Cardiac muscle cell (in vitro differentiated cells and primary cell): ENCODE results near the gene PRAMEF8. TPM values are rescaled to one million over a fixed set of nuclear protein-coding genes. Genes with fewer than 3 reads are reported as not detected.
"Not testable (repeated sequence)": the region's sequence is repeated elsewhere in the genome, so short reads cannot be mapped to it uniquely, and the experiment has no call there.

ENCODE experiments used
- DNase-seq, 2 donors: peaks; one replicate each; pipeline versions ENCODE4 v3.0.0 to v3.0.0-alpha.2; 2010 to 2017; ENCODE audit warnings: low read depth in 1 of 2, low spot score in 1 of 2
- H3K27ac ChIP-seq: fragments of 200-600 bp; sonication (generic); 2 replicates; pipeline ENCODE4 v1.5.1; 2016
- H3K27me3 ChIP-seq: fragments of 200-600 bp; sonication (generic); 2 replicates; pipeline ENCODE4 v1.6.0; 2016; ENCODE audit warnings: control low read depth
- H3K36me3 ChIP-seq: fragments of 200-600 bp; sonication (generic); 2 replicates; pipeline ENCODE4 v1.5.1; 2016; ENCODE audit warnings: control low read depth
- H3K4me1 ChIP-seq: fragments of 200-600 bp; sonication (generic); 2 replicates; pipeline ENCODE4 v1.8.1; 2017; ENCODE audit warnings: low read depth, mild to moderate bottlenecking, mixed run types
- H3K4me3 ChIP-seq: fragments of 200-600 bp; sonication (generic); 2 replicates; pipeline ENCODE4 v1.5.1; 2016; ENCODE audit warnings: mild to moderate bottlenecking
- H3K9me3 ChIP-seq: fragments of 200-600 bp; sonication (generic); 2 replicates; pipeline ENCODE4 v1.5.1; 2017; ENCODE audit warnings: low read depth, mild to moderate bottlenecking, control low read depth
- polyA plus RNA-seq: library from polyadenylated mRNA; unstranded; fragments of >200 nt; fragmentation: Nextera tagmentation; extraction: Ambion mirVana; gene quantifications from 2 replicates; pipeline ENCODE4 v1.2.1, GENCODE V29; 2016
- total RNA-seq: library from RNA; depleted of rRNA; stranded (reverse); fragments of >200 nt; gene quantifications from 2 replicates; pipeline ENCODE4 v1.2.3, GENCODE V29; 2016

The PRAMEF8 gene
- not detected in 2 replicates for total RNA-seq
- not detected in 2 replicates for polyA plus RNA-seq

DNA sequence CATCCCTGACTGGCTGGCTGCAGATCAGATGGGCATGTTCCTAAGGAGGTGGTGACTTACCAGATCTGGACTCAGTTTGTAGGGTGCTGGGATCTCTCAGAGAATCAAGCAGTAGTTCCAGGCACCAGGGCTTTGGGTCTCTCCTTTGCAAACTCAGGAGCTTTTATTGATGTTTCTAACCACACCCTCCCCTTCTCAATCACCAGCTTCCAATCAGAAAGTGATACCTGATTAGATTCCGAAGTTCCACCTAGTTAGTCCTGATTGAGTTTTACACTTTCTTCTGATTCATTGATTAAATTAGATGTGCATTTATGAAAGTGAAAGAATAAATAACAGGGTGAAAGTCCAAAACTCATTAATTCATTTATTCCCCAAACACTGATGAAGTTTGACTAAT lies at the start of gene PRAMEF8:
Gene PRAMEF8, minus strand, starts transcription at position 101 of the 400 bp plus-strand sequence. CDS start 1,046 bp downstream, outside the sequence.
- not testable (repeated sequence) for H3K27ac ChIP-seq, H3K4me1 ChIP-seq

DNA sequence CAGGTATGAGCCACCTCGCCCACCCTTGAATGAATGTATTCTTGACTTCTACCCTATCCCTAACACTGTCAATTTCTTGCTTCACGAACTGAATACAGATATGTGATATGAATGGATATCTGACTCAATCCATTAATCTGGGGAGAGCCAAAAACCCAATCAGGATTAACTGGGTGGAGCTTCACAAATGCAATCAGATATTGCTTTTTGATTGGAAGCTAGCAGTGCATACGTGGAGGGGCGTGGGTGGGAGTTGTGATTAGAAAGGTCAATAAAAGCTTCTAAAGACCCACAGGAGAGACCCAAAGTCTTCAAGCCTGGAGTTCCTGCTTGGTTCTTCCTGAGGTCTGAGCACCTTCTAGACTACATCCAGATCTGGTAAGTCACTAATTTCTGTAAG lies 30.3 kb upstream of the PRAMEF8 start, which contains the start of gene PRAMEF15:
Gene PRAMEF15, plus strand, starts transcription at position 301 of the 400 bp plus-strand sequence. CDS start 2,827 bp downstream, outside the sequence.
- H3K4me1 ChIP-seq, H3K9me3 ChIP-seq, H3K36me3 ChIP-seq, DNase-seq, H3K4me3 ChIP-seq, H3K27ac ChIP-seq, H3K27me3 ChIP-seq: not testable (repeated sequence)

More for the DNA sequence above, at the start of gene PRAMEF8:
- not testable (repeated sequence) for H3K4me3 ChIP-seq, H3K36me3 ChIP-seq, H3K27me3 ChIP-seq, DNase-seq, H3K9me3 ChIP-seq

DNA sequence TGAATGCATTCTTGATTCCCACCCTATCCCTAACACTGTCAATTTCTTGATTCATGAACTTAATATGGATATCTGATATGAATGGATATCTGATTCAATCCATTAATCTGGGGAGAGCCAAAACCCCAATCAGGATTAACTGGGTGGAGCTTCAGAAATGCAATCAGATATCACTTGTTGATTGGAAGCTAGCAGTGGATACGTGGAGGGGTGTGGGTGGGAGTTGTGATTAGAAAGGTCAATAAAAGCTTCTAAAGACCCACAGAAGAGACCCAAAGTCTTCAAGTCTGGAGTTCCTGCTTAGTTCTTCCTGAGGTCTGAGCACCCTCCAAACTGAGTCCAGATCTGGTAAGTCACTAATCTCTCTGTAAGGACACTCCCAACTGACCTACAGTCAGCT lies 18.3 kb upstream of the PRAMEF8 start, which contains the start of gene PRAMEF33:
Gene PRAMEF33, plus strand, starts transcription at position 301 of the 400 bp plus-strand sequence. CDS start 2,416 bp downstream, outside the sequence.
- DNase-seq, H3K4me1 ChIP-seq, H3K27ac ChIP-seq, H3K9me3 ChIP-seq, H3K27me3 ChIP-seq, H3K36me3 ChIP-seq, H3K4me3 ChIP-seq: not testable (repeated sequence)

- H3K4me1 ChIP-seq, H3K36me3 ChIP-seq, H3K4me3 ChIP-seq, H3K27ac ChIP-seq, H3K9me3 ChIP-seq, DNase-seq, H3K27me3 ChIP-seq: not testable (repeated sequence)
Observed at GRCh38 chr1:13302197-13302596, 17.3 kb upstream of the PRAMEF8 start.

DNA sequence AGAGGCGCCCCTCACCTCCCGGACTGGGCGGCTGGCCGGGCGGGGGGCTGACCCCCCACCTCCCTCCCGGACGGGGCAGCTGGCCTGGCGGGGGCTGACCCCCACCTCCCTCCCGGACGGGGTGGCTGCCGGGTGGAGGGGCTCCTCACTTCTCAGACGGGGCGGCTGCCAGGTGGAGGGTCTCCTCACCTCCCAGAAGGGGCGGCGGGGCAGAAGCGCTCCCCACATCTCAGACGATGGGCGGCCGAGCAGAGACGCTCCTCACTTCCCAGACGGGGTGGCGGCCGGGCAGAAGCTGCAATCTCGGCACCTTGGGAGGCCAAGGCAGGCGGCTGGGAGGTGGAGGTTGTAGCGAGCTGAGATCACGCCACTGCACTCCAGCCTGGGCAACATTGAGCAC lies 13.8 kb upstream of the PRAMEF8 start:
- H3K4me3 ChIP-seq, DNase-seq, H3K27ac ChIP-seq, H3K4me1 ChIP-seq, H3K9me3 ChIP-seq, H3K36me3 ChIP-seq, H3K27me3 ChIP-seq: not testable (repeated sequence)

GRCh38 chr1:13297216-13297931 lies 12.4 kb upstream of the PRAMEF8 start:
- H3K36me3 ChIP-seq, H3K9me3 ChIP-seq, H3K27me3 ChIP-seq, H3K27ac ChIP-seq, H3K4me3 ChIP-seq, H3K4me1 ChIP-seq, DNase-seq: not testable (repeated sequence)

DNA sequence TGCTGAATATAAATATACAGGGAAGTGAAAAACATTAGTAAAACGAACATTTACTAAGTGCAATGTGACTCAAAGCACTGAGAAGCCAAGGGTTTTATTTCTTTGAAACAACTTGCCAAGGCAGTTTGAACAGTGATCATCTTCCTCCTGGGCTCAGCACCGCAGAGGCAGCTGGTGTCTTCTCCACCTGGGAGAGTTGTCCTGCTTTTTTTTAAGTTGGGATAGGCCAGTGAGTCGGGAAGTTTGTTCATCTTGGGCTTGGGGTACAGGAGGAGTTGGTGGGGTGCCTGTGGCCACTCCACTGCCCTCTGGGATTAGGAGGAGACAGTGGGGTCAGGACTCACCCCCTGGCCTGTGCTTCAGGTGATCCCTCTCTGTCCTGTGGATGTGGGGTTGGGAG lies 4.1 kb upstream of the PRAMEF8 start:
- not testable (repeated sequence) for H3K4me3 ChIP-seq, H3K36me3 ChIP-seq, DNase-seq, H3K27me3 ChIP-seq, H3K27ac ChIP-seq, H3K4me1 ChIP-seq, H3K9me3 ChIP-seq

GRCh38 chr1:13279617-13280016 lies 5.3 kb downstream of the PRAMEF8 start:
- not testable (repeated sequence) for H3K27me3 ChIP-seq, H3K36me3 ChIP-seq, H3K27ac ChIP-seq, H3K9me3 ChIP-seq, H3K4me3 ChIP-seq, H3K4me1 ChIP-seq, DNase-seq

- not testable (repeated sequence) for H3K4me3 ChIP-seq, H3K27me3 ChIP-seq, H3K36me3 ChIP-seq, H3K9me3 ChIP-seq, H3K4me1 ChIP-seq, DNase-seq, H3K27ac ChIP-seq
Observed at GRCh38 chr1:13277016-13277415, 7.9 kb downstream of the PRAMEF8 start.

- not testable (repeated sequence) for H3K27ac ChIP-seq, H3K4me3 ChIP-seq, H3K9me3 ChIP-seq, DNase-seq, H3K27me3 ChIP-seq, H3K36me3 ChIP-seq, H3K4me1 ChIP-seq
Observed at GRCh38 chr1:13265124-13265523, 19.8 kb downstream of the PRAMEF8 start.

DNA sequence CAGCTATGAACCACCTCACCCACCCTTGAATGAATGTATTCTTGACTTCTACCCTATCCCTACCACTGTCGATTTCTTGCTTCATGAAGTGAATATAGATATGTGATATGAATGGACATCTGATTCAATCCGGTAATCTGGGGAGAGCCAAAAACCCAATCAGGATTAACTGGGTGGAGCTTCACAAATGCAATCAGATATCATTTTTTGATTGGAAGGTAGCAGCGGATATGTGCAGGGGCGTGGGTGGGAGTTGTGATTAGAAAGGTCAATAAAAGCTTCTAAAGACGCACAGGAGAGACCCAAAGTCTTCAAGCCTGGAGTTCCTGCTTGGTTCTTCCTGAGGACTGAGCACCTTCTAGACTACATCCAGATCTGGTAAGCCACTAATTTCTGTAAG lies 31.0 kb downstream of the PRAMEF8 start, which contains the start of gene PRAMEF5:
Gene PRAMEF5, plus strand, starts transcription at position 301 of the 400 bp plus-strand sequence. CDS start 5,071 bp downstream, outside the sequence.
- not testable (repeated sequence) for H3K27me3 ChIP-seq, DNase-seq, H3K4me1 ChIP-seq, H3K4me3 ChIP-seq, H3K27ac ChIP-seq, H3K36me3 ChIP-seq, H3K9me3 ChIP-seq

- DNase-seq, H3K4me3 ChIP-seq, H3K36me3 ChIP-seq, H3K9me3 ChIP-seq, H3K27ac ChIP-seq, H3K27me3 ChIP-seq, H3K4me1 ChIP-seq: not testable (repeated sequence)
Observed at GRCh38 chr1:13247122-13247521, 37.8 kb downstream of the PRAMEF8 start.

DNA sequence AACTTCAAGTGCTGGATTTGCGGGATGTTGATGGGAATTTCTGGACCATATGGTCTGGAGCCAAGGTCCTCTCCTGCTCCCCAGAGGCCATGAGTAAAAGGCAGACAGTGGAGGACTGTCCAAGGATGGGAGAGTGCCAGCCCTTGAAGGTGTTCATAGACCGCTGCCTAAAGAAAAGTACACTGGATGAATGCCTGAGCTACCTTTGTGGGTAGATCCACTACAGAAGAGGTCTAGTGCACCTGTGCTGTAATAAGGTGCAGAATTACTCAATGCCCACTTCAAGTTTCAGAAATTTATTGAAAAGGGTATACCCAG lies 38.4 kb downstream of the PRAMEF8 start:
- not testable (repeated sequence) for H3K27me3 ChIP-seq, H3K4me3 ChIP-seq, H3K27ac ChIP-seq, H3K9me3 ChIP-seq, H3K36me3 ChIP-seq, H3K4me1 ChIP-seq, DNase-seq

- not testable (repeated sequence) for H3K27ac ChIP-seq, H3K36me3 ChIP-seq, H3K4me1 ChIP-seq, H3K4me3 ChIP-seq, H3K9me3 ChIP-seq, H3K27me3 ChIP-seq, DNase-seq
Observed at GRCh38 chr1:13245841-13246553, 38.9 kb downstream of the PRAMEF8 start.
